Fibroblast of the aortic adventitia (primary cell): ENCODE results near the gene NR3C1. TPM values are rescaled to one million over a fixed set of nuclear protein-coding genes. Genes with fewer than 3 reads are reported as not detected.

Source experiments
- DNase-seq: peaks from one replicate; pipeline ENCODE4 v3.0.0-alpha.2; 2010; ENCODE audit warnings: low read depth
- H3K4me3 ChIP-seq: 2 replicates; pipeline ENCODE4 v1.5.1; 2011; ENCODE audit warnings: low read depth, mild to moderate bottlenecking, control low read depth, low read length, moderate library complexity
- total RNA-seq: library from RNA; depleted of rRNA; stranded (reverse); fragments of >200 nt; gene quantifications from 2 replicates; pipeline ENCODE4 v1.2.3, GENCODE V29; 2012; ENCODE audit warnings: low replicate concordance
- TF ChIP-seq, protein P1 (sequence below): IDR thresholded peaks from 2 replicates; pipeline ENCODE4 v1.5.1; 2011; ENCODE audit warnings: mild to moderate bottlenecking, low read length, control low read depth, inconsistent platforms; ENCODE audit not compliant: insufficient read depth

The NR3C1 gene
- total RNA-seq, result 132 and 147 TPM in 2 replicates

DNA sequence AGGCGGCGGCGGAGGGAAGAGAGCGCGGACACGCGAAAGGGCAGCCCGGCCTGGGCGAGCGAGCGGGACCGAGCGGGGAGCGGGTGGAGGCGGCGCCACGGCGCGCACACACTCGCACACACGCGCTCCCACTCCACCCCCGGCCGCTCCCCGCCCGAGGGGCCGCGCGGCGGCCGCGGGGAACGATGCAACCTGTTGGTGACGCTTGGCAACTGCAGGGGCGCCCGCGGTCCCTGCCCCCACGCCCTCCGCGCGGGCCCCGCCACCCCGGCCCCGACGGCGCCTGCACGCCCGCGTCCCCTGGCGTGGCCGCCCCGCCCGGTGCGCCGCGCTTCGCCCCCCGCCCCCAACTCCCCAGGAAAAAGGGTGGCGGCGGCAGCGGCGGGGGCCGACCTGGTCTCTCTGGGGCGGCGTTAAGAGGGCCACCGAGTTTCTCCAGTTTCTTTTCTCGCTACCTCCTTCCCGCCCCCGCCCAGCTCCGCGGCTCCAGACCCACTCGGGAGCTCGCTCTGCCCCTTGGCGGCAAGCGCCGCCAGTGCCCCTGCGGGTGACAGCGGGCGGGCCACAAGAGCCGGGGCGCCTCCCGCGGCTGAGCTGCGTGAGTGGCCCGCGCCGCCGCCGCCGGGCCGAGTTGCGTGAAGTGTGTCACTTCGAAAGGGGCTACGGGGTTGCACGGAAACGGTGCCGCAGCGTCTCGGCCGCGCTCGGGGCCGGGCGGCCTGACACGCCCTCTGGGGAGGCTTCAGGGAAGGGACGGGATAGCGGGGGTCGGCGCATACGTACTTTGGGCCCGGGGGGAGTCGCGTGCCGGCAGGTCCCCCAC, at the start of gene NR3C1:
NR3C1 (minus strand) TSS at position 94 of the 823 bp plus-strand sequence. CDS start 2,847 bp downstream, outside the sequence.
- DNase-seq, result peak; percentile 88
- TF ChIP-seq, protein P1, sequence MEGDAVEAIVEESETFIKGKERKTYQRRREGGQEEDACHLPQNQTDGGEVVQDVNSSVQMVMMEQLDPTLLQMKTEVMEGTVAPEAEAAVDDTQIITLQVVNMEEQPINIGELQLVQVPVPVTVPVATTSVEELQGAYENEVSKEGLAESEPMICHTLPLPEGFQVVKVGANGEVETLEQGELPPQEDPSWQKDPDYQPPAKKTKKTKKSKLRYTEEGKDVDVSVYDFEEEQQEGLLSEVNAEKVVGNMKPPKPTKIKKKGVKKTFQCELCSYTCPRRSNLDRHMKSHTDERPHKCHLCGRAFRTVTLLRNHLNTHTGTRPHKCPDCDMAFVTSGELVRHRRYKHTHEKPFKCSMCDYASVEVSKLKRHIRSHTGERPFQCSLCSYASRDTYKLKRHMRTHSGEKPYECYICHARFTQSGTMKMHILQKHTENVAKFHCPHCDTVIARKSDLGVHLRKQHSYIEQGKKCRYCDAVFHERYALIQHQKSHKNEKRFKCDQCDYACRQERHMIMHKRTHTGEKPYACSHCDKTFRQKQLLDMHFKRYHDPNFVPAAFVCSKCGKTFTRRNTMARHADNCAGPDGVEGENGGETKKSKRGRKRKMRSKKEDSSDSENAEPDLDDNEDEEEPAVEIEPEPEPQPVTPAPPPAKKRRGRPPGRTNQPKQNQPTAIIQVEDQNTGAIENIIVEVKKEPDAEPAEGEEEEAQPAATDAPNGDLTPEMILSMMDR, result peak; percentile 63

DNA sequence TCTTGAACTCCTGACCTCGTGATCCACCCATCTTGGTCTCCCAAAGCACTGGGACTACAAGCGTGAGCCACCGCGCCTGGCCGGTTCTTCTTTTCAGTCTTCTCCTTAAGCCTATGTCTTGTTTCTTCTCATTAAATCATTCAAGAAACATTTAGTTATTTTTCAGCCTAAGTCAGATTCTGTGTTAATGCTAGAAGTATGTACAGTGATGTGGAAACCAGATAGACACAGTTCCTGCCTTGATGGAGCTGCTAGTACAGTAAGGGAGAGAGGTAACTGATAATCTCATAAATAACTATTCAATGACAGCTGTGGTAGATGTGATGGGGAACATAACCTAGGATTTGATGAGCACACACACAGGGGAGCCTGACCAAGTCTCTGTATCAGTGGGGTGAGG, 46.3 kb upstream of the NR3C1 start:
- TF ChIP-seq, protein P1, result no peak
- no peak for DNase-seq
- H3K4me3 ChIP-seq, result no peak overlapping the region

More for the DNA sequence above, at the start of gene NR3C1:
- H3K4me3 ChIP-seq, result peak within 1 kb of the TSS; percentile 73

DNA sequence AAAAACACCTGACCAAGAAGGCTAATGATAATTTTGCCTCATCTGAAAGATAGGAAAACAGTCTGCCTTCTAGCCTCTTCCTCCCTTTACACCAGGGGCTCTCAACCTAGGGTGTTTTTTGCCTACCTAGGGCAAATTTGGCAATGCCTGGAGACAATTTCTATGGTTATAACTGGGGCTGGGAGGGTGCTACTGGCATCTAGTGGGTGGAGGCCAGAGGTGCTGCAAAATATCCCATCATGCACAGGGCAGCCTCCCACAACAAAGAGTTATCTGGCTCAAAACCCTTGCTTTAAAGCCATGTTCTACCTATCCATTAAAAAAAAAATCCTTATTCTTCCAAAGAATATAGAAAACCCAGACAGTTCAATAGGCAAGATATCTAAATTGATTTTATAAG, 45.0 kb upstream of the NR3C1 start:
- DNase-seq, result no peak
- TF ChIP-seq, protein P1, result no peak
- no peak overlapping the region for H3K4me3 ChIP-seq

DNA sequence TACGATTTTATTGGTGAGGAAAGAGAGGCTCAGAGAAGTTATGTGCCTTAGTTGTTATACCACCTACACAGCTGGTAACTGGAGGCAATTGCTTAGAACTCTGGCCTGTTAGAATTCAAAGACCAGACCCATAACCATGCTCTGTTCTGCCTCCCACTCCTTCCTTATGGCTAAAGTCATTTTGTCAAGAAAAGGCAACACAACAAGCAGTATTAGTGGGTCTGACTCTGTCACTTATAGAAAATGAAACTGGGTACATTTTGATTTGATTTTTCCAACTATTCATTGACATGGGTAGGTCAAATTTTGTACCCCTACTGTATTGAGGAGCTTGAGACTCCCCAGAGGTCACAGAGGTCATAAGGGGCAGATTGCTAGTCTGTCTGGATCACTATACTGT, 44.5 kb upstream of the NR3C1 start:
- DNase-seq, result no peak
- TF ChIP-seq, protein P1, result no peak

DNA sequence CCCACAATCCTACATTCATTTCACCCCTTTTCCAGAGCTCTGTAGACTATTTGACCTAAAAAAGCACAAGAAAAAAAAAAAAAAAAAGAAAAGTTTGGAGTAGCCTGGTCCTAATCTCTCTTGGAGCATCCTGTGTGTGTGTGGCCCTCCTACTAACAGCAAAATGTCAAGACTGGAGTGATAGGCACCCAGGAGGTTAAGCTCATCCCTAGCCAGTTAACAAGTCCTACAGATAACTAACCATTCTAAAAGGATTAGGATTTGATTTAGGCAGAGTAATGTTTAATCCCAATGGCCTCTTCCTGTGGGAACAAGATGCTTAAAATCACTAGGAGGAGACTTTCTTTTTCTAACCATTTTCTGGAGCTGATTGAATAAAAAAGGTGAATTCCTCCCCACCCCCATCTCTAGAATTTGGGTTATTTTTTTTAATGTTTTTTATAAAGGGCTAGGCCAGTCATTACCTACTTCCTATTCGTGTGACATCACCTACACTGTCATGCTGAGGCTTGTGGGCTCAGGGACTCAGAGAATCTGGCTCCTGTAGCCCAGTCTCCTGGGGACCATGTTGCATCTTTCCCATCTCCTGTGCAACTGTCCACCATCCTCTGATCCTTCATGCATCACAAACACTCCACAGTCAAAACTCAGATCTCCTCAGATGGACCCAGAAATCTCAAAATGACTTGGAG, 43.2 kb upstream of the NR3C1 start:
- TF ChIP-seq, protein P1, result no peak
- DNase-seq, result no peak

More for the DNA sequence above, 44.5 kb upstream of the NR3C1 start:
- H3K4me3 ChIP-seq, result no peak overlapping the region

DNA sequence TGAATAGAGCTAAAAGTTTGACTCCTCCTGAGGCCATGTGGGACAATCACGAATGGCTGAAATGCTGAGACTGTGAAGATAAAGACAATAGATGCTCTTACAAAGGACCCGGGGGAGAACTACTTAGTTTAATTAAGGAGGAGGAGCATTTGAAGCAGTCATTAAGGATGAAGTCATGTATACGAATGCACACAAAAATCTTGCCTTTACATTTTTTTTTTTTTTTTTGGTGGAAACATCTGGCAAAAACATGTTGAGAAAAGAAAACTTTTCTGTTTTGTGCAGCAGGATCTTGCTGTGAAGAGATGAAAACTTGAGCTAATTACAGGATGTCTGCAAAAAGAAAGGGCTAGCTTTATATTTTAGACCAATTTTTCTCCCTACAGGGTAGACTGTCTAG, 42.3 kb upstream of the NR3C1 start:
- DNase-seq, result no peak
- H3K4me3 ChIP-seq, result no peak overlapping the region
- TF ChIP-seq, protein P1, result no peak

More for the DNA sequence above, 43.2 kb upstream of the NR3C1 start:
- no peak overlapping the region for H3K4me3 ChIP-seq
